GM19240 (cell line): ENCODE data around the gene PLCH1.

Experiments
- DNase-seq: peaks from one replicate; pipeline ENCODE4 v3.0.0; 2011; ENCODE audit warnings: low spot score; ENCODE audit not compliant: insufficient read length

PLCH1 gene

GRCh38 chr3:155608228-155608920 lies 136.5 kb downstream of the PLCH1 start:
- DNase-seq = no peak

- no peak for DNase-seq
These were observed 137.1 kb downstream of the PLCH1 start for GRCh38 chr3:155607761-155608160.

- DNase-seq = no peak
These were observed 139.3 kb downstream of the PLCH1 start for GRCh38 chr3:155605571-155605970.

- no peak for DNase-seq
These were observed 139.9 kb downstream of the PLCH1 start for GRCh38 chr3:155604967-155605366.

- DNase-seq = no peak
These were observed 140.7 kb downstream of the PLCH1 start for GRCh38 chr3:155604126-155604525.

- DNase-seq = no peak
These were observed 141.6 kb downstream of the PLCH1 start for GRCh38 chr3:155603302-155603701.

GRCh38 chr3:155602307-155602706 lies 142.6 kb downstream of the PLCH1 start:
- DNase-seq = no peak

- no peak for DNase-seq
These were observed 146.2 kb downstream of the PLCH1 start for GRCh38 chr3:155598671-155599070.

GRCh38 chr3:155596615-155597014 lies 148.3 kb downstream of the PLCH1 start:
- DNase-seq = no peak

GRCh38 chr3:155595371-155595770 lies 149.5 kb downstream of the PLCH1 start:
- DNase-seq = no peak

- DNase-seq = no peak
These were observed 150.2 kb downstream of the PLCH1 start for GRCh38 chr3:155594526-155595187.

GRCh38 chr3:155587581-155587980 lies 157.3 kb downstream of the PLCH1 start:
- DNase-seq = no peak

- no peak for DNase-seq
These were observed 159.5 kb downstream of the PLCH1 start for GRCh38 chr3:155585384-155585783.

GRCh38 chr3:155581579-155581978 lies 163.3 kb downstream of the PLCH1 start:
- DNase-seq = no peak

GRCh38 chr3:155572085-155572484 lies 172.8 kb downstream of the PLCH1 start:
- DNase-seq = no peak

- DNase-seq = no peak
These were observed 176.6 kb downstream of the PLCH1 start for GRCh38 chr3:155568295-155568694.

- DNase-seq = no peak
These were observed 184.3 kb downstream of the PLCH1 start for GRCh38 chr3:155560594-155560993.

- DNase-seq = no peak
These were observed 184.7 kb downstream of the PLCH1 start for GRCh38 chr3:155560135-155560534.

- no peak for DNase-seq
These were observed 188.3 kb downstream of the PLCH1 start for GRCh38 chr3:155556531-155556930.

GRCh38 chr3:155555479-155556060 lies 189.3 kb downstream of the PLCH1 start:
- no peak for DNase-seq

- no peak for DNase-seq
These were observed 190.0 kb downstream of the PLCH1 start for GRCh38 chr3:155554777-155555451.

- DNase-seq = no peak
These were observed 191.1 kb downstream of the PLCH1 start for GRCh38 chr3:155553780-155554179.
